CD4-positive, alpha-beta T cell (primary cell): Measurements from ENCODE around the gene VTI1A. TPM values are rescaled to one million over a fixed set of nuclear protein-coding genes. Genes with fewer than 3 reads are reported as not detected.
A peak's percentile ranks its signal among the peaks of the same experiment; 100 is the strongest.

ENCODE experiments used
- ATAC-seq: fragments of 200-7000 bp; cut with Tn5 transposase; one replicate; pipeline ENCODE4 v1.10.0; 2022; ENCODE audit warnings: mild to moderate bottlenecking; ENCODE audit not compliant: poor library complexity
- CTCF ChIA-PET: fragments of 350-600 bp; sonication (Branson Sonifier 250); formaldehyde crosslinking; loops from one replicate; lab custom pipeline; 2021; ENCODE audit warnings: antibody characterized with exemption, inconsistent platforms; lab: Charles Lee
- POLR2A ChIA-PET: fragments of 350-600 bp; sonication (Branson Sonifier 250); formaldehyde crosslinking; loops from one replicate; lab custom pipeline; 2021; ENCODE audit warnings: antibody characterized with exemption, inconsistent platforms; lab: Charles Lee
- DNase-seq, 14 experiments: peaks; one replicate each; pipeline ENCODE4 v3.0.0-alpha.2; 2013 to 2020; ENCODE audit warnings: mixed read lengths in 2 of 14
- H3K27ac ChIP-seq, 2 donors: one replicate each; pipeline versions ENCODE4 v1.5.1 to v1.7.0; 2013; ENCODE audit warnings: low read length in 2 of 2, low read depth in 1 of 2, mild to moderate bottlenecking in 1 of 2
- H3K27me3 ChIP-seq, 2 experiments: 1 replicate in 1 of 2; 2 replicates in 1 of 2; pipeline versions ENCODE4 v1.6.1 to v1.7.0; 2013; ENCODE audit warnings: low read length in 2 of 2, control low read depth in 1 of 2, mild to moderate bottlenecking in 1 of 2, moderate library complexity in 1 of 2; ENCODE audit not compliant: insufficient read depth in 2 of 2, control insufficient read depth in 1 of 2
- H3K36me3 ChIP-seq: one replicate; pipeline ENCODE4 v1.6.1; 2013; ENCODE audit warnings: low read length, control low read depth; ENCODE audit not compliant: insufficient read depth
- H3K4me1 ChIP-seq: one replicate; pipeline ENCODE4 v1.6.1; 2013; ENCODE audit warnings: low read length, control low read depth; ENCODE audit not compliant: insufficient read depth
- H3K4me3 ChIP-seq: one replicate; pipeline ENCODE4 v1.5.1; 2013; ENCODE audit warnings: mild to moderate bottlenecking, low read length, moderate library complexity
- H3K9me3 ChIP-seq, 2 experiments: 1 replicate in 1 of 2; 2 replicates in 1 of 2; pipeline versions ENCODE4 v1.6.1 to v1.7.0; 2013; ENCODE audit warnings: low read length in 2 of 2, mild to moderate bottlenecking in 2 of 2, control low read depth in 1 of 2, moderate library complexity in 1 of 2; ENCODE audit not compliant: control insufficient read depth in 1 of 2, insufficient read depth in 1 of 2
- H3K27ac Mint-ChIP-seq: one replicate; pipeline ENCODE4 v1.8.0; 2020; ENCODE audit warnings: mixed read lengths
- H3K27me3 Mint-ChIP-seq: one replicate; pipeline ENCODE4 v1.8.0; 2021; ENCODE audit warnings: mixed read lengths
- H3K36me3 Mint-ChIP-seq: one replicate; pipeline ENCODE4 v1.8.0; 2021; ENCODE audit warnings: low read depth, mixed read lengths
- H3K4me1 Mint-ChIP-seq: one replicate; pipeline ENCODE4 v1.8.0; 2021; ENCODE audit warnings: low read depth, mixed read lengths
- H3K4me3 Mint-ChIP-seq: one replicate; pipeline ENCODE4 v1.8.0; 2020; ENCODE audit warnings: mild to moderate bottlenecking, mixed read lengths
- H3K9me3 Mint-ChIP-seq: one replicate; pipeline ENCODE4 v1.8.0; 2020; ENCODE audit warnings: mixed read lengths
- intact Hi-C, 2 experiments: fragments of 100-400 bp; cut with DNase I in 1 of 2; cut with micrococcal nuclease in 1 of 2; formaldehyde crosslinking; loops; one replicate each; pipeline versions ENCODE4 v1.15.1 to v1.9.0; 2023 to 2025; cut with DNase I, micrococcal nuclease
- total RNA-seq, 174 experiments: library from RNA in 2 of 174; stranded (reverse) in 2 of 174; gene quantifications; one replicate each; pipeline ENCODE4 v1.2.3 and lab custom pipeline; 2021 to 2026
- TF ChIP-seq, protein P1 (sequence below): fragments of 200-600 bp; IDR thresholded peaks from one replicate; pipeline ENCODE4 v1.8.0; 2022; ENCODE audit warnings: antibody characterized with exemption, mild to moderate bottlenecking

VTI1A gene
- total RNA-seq, 2 experiments from 2014 or later: 54.5 to 56.5 TPM

DNA sequence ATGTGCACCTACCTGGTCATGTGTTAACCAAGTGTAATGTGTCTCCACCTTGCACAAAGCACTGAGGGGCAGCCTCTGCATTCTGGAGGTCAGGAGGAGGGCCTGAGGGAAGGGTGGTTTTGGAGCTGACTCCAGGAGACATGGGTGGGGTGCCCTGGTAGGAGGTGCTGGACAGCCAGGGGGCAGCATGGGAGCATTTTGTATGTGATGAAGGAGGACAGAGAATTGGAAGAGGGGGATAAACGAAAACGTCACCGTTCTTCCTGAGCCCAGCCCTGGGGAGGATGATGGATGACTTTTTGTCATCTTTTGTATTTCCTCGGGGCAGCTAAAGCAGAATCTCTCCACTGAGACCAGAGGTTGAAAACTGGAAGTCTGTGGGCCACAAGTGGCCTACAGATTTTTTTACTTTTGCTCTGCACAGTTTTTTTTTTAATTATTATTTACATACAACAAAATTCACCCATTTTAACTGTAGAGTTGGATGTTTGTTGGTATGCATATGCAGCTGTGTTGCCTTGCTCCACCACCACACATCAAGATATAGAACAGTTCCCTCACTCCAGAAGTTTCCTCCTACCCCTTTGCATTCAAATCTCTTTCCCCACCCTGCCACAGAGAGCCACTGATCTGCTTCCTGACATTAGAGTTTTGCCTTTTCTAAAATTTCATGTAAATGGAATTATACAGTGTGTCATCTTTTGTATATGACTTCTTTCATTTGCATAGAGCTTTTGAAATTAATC is 242.5 kb downstream of the VTI1A start:
- TF ChIP-seq, protein P1, sequence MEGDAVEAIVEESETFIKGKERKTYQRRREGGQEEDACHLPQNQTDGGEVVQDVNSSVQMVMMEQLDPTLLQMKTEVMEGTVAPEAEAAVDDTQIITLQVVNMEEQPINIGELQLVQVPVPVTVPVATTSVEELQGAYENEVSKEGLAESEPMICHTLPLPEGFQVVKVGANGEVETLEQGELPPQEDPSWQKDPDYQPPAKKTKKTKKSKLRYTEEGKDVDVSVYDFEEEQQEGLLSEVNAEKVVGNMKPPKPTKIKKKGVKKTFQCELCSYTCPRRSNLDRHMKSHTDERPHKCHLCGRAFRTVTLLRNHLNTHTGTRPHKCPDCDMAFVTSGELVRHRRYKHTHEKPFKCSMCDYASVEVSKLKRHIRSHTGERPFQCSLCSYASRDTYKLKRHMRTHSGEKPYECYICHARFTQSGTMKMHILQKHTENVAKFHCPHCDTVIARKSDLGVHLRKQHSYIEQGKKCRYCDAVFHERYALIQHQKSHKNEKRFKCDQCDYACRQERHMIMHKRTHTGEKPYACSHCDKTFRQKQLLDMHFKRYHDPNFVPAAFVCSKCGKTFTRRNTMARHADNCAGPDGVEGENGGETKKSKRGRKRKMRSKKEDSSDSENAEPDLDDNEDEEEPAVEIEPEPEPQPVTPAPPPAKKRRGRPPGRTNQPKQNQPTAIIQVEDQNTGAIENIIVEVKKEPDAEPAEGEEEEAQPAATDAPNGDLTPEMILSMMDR: no peak
- H3K4me1 Mint-ChIP-seq: no peaks in the 10 kb centered on the region
- no peaks in the 10 kb centered on the region for H3K9me3 Mint-ChIP-seq
- intact Hi-C loops: no loop called here
- ATAC-seq (no peak), DNase-seq (peak in 2 of 14 experiments; percentile 1 to 7)
- H3K4me3 ChIP-seq: no peak overlapping the region
- ChIA-PET POLR2A (no interaction called here), CTCF (no interaction called here)
- no peaks in the 10 kb centered on the region for H3K4me1 ChIP-seq
- H3K36me3 Mint-ChIP-seq: peaks cover 42% of the 10 kb centered on the region
- no peaks in the 10 kb centered on the region for H3K27me3 ChIP-seq
- no peaks in the 10 kb centered on the region for H3K27me3 Mint-ChIP-seq
- H3K4me3 Mint-ChIP-seq: no peak overlapping the region
- H3K27ac ChIP-seq: no peak overlapping the region
- H3K27ac Mint-ChIP-seq: no peak overlapping the region
- peaks cover 6% of the 10 kb centered on the region for H3K36me3 ChIP-seq
- no peaks in the 10 kb centered on the region for H3K9me3 ChIP-seq

DNA sequence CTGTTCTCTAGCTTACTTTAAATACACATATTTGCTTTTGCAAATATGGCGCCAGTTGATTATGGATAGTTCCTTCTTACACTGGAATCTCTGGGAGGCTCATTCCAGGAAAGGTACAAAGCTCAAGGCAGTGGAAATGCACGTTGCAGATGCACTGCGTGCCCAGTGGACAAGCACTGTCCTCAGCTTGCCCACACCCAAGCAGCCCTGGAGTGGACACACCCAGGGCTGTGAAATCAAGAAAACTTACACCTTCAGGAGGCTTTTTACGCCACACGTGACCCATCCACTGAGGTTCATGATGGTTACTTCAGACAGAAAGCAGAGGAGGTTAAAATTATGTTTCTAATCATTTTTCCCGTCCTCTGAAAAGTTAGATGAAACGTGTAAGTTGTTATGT is 248.5 kb downstream of the VTI1A start:
- H3K36me3 Mint-ChIP-seq: peaks cover 33% of the 10 kb centered on the region
- no peak for ATAC-seq
- ChIA-PET POLR2A (no interaction called here), CTCF (no interaction called here)
- H3K4me1 ChIP-seq: no peaks in the 10 kb centered on the region
- no peaks in the 10 kb centered on the region for H3K4me1 Mint-ChIP-seq
- H3K9me3 Mint-ChIP-seq: no peaks in the 10 kb centered on the region
- no peak overlapping the region for H3K27ac Mint-ChIP-seq
- H3K36me3 ChIP-seq: peaks cover 6% of the 10 kb centered on the region
- no peak for DNase-seq
- no peak overlapping the region for H3K4me3 Mint-ChIP-seq
- H3K27ac ChIP-seq: no peak overlapping the region
- intact Hi-C loops: no loop called here
- no peak overlapping the region for H3K4me3 ChIP-seq
- H3K27me3 Mint-ChIP-seq: no peaks in the 10 kb centered on the region
- TF ChIP-seq, protein P1: no peak
- H3K9me3 ChIP-seq: no peaks in the 10 kb centered on the region
- H3K27me3 ChIP-seq: no peaks in the 10 kb centered on the region

- H3K4me1 Mint-ChIP-seq: no peaks in the 10 kb centered on the region
- intact Hi-C loops: no loop called here
- H3K27ac Mint-ChIP-seq: no peak overlapping the region
- Histone ChIP-seq H3K27me3 (no peaks in the 10 kb centered on the region), H3K9me3 (no peaks in the 10 kb centered on the region), H3K27ac (no peak overlapping the region), H3K4me1 (no peaks in the 10 kb centered on the region), H3K4me3 (no peak overlapping the region), H3K36me3 (peaks cover 2% of the 10 kb centered on the region)
- DNase-seq (no peak), ATAC-seq (no peak)
- H3K9me3 Mint-ChIP-seq: no peaks in the 10 kb centered on the region
- H3K4me3 Mint-ChIP-seq: no peak overlapping the region
- CTCF ChIA-PET: no interaction called here
- peaks cover 41% of the 10 kb centered on the region for H3K36me3 Mint-ChIP-seq
- H3K27me3 Mint-ChIP-seq: no peaks in the 10 kb centered on the region
- TF ChIP-seq, protein P1: no peak
- POLR2A ChIA-PET: no interaction called here
These were observed 249.6 kb downstream of the VTI1A start for GRCh38 chr10:112696592-112696991.
